T follicular helper cell (primary cell): ENCODE results near the gene BCL11A.

Source experiments
- DNase-seq: peaks from one replicate; pipeline ENCODE4 v3.0.0-alpha.2; 2020; ENCODE audit warnings: low read depth

The BCL11A gene

GRCh38 chr2:60544954-60545560 lies 8.4 kb downstream of the BCL11A start:
- no peak for DNase-seq

GRCh38 chr2:60544062-60544461 lies 9.4 kb downstream of the BCL11A start:
- no peak for DNase-seq

- DNase-seq, result no peak
Observed at GRCh38 chr2:60541056-60541651, 12.3 kb downstream of the BCL11A start.

- DNase-seq, result no peak
Observed at GRCh38 chr2:60540074-60540473, 13.4 kb downstream of the BCL11A start.

GRCh38 chr2:60539140-60539539 lies 14.3 kb downstream of the BCL11A start:
- DNase-seq, result no peak

- no peak for DNase-seq
Observed at GRCh38 chr2:60538101-60538500, 15.4 kb downstream of the BCL11A start.

GRCh38 chr2:60536746-60537145 lies 16.7 kb downstream of the BCL11A start:
- no peak for DNase-seq

GRCh38 chr2:60535685-60536312 lies 17.7 kb downstream of the BCL11A start:
- no peak for DNase-seq

- DNase-seq, result no peak
Observed at GRCh38 chr2:60534892-60535684, 18.4 kb downstream of the BCL11A start.

GRCh38 chr2:60534052-60534685 lies 19.3 kb downstream of the BCL11A start:
- no peak for DNase-seq

GRCh38 chr2:60533101-60534051 lies 20.1 kb downstream of the BCL11A start:
- DNase-seq, result no peak

GRCh38 chr2:60532421-60532820 lies 21.0 kb downstream of the BCL11A start:
- DNase-seq, result no peak

GRCh38 chr2:60531701-60532133 lies 21.7 kb downstream of the BCL11A start:
- no peak for DNase-seq

- DNase-seq, result no peak
Observed at GRCh38 chr2:60530660-60531281, 22.7 kb downstream of the BCL11A start.

GRCh38 chr2:60529785-60530627 lies 23.4 kb downstream of the BCL11A start:
- no peak for DNase-seq

GRCh38 chr2:60529136-60529784 lies 24.2 kb downstream of the BCL11A start:
- no peak for DNase-seq

GRCh38 chr2:60528281-60529020 lies 25.0 kb downstream of the BCL11A start:
- DNase-seq, result no peak

GRCh38 chr2:60527762-60528161 lies 25.7 kb downstream of the BCL11A start:
- DNase-seq, result no peak
